ENCODE results near the gene PRXL2B. TPM values are rescaled to one million over a fixed set of nuclear protein-coding genes. Genes with fewer than 3 reads are reported as not detected.

PRXL2B gene
- total and polyA plus RNA-seq, 2 experiments from 2014 or later = 25.5 to 44.0 TPM

DNA sequence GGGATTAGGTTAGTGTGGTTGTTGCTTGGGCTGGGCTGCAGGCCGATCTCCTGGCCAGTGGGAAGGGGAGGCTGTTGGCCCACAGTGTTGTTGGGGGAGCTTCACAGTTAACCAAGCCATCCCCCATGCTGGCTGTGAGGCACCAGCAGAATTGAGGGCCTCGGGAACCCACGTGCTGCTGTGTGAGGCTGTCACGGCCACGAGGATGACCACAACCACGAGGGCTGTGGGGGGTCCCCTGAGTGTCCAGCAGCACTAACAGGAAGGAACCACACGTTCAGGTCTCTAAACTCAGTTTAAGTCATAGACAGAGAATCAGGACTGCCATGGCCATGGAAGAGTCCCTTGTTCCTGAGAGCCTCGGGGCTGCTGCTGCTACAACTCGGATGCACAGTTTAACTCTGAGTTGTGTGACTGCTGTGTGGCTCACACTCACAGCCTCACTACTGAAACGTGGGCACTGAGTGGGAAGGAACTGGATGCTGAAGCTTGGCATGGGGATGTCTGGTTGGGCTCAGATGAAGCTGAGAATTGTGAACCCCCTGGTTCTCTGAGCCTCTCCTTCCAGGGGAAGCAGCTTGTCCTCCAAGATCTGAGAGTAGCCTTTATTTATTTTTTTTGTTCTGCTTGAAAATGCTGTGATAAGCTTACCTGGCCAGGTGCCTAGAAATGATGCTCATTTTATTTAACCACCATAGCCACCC lies 51.0 kb downstream of the PRXL2B start (continued):
- TF ChIP-seq, protein P1, sequence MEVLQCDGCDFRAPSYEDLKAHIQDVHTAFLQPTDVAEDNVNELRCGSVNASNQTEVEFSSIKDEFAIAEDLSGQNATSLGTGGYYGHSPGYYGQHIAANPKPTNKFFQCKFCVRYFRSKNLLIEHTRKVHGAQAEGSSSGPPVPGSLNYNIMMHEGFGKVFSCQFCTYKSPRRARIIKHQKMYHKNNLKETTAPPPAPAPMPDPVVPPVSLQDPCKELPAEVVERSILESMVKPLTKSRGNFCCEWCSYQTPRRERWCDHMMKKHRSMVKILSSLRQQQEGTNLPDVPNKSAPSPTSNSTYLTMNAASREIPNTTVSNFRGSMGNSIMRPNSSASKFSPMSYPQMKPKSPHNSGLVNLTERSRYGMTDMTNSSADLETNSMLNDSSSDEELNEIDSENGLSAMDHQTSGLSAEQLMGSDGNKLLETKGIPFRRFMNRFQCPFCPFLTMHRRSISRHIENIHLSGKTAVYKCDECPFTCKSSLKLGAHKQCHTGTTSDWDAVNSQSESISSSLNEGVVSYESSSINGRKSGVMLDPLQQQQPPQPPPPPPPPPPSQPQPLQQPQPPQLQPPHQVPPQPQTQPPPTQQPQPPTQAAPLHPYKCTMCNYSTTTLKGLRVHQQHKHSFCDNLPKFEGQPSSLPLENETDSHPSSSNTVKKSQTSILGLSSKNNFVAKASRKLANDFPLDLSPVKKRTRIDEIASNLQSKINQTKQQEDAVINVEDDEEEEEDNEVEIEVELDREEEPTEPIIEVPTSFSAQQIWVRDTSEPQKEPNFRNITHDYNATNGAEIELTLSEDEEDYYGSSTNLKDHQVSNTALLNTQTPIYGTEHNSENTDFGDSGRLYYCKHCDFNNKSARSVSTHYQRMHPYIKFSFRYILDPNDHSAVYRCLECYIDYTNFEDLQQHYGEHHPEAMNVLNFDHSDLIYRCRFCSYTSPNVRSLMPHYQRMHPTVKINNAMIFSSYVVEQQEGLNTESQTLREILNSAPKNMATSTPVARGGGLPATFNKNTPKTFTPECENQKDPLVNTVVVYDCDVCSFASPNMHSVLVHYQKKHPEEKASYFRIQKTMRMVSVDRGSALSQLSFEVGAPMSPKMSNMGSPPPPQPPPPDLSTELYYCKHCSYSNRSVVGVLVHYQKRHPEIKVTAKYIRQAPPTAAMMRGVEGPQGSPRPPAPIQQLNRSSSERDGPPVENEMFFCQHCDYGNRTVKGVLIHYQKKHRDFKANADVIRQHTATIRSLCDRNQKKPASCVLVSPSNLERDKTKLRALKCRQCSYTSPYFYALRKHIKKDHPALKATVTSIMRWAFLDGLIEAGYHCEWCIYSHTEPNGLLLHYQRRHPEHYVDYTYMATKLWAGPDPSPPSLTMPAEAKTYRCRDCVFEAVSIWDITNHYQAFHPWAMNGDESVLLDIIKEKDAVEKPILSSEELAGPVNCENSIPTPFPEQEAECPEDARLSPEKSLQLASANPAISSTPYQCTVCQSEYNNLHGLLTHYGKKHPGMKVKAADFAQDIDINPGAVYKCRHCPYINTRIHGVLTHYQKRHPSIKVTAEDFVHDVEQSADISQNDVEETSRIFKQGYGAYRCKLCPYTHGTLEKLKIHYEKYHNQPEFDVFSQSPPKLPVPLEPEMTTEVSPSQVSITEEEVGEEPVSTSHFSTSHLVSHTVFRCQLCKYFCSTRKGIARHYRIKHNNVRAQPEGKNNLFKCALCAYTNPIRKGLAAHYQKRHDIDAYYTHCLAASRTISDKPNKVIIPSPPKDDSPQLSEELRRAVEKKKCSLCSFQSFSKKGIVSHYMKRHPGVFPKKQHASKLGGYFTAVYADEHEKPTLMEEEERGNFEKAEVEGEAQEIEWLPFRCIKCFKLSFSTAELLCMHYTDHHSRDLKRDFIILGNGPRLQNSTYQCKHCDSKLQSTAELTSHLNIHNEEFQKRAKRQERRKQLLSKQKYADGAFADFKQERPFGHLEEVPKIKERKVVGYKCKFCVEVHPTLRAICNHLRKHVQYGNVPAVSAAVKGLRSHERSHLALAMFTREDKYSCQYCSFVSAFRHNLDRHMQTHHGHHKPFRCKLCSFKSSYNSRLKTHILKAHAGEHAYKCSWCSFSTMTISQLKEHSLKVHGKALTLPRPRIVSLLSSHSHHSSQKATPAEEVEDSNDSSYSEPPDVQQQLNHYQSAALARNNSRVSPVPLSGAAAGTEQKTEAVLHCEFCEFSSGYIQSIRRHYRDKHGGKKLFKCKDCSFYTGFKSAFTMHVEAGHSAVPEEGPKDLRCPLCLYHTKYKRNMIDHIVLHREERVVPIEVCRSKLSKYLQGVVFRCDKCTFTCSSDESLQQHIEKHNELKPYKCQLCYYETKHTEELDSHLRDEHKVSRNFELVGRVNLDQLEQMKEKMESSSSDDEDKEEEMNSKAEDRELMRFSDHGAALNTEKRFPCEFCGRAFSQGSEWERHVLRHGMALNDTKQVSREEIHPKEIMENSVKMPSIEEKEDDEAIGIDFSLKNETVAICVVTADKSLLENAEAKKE (CRISPR knock-in tag; IDR thresholded peaks at IDR 0.05) = no peak
- TF ChIP-seq, protein P2, sequence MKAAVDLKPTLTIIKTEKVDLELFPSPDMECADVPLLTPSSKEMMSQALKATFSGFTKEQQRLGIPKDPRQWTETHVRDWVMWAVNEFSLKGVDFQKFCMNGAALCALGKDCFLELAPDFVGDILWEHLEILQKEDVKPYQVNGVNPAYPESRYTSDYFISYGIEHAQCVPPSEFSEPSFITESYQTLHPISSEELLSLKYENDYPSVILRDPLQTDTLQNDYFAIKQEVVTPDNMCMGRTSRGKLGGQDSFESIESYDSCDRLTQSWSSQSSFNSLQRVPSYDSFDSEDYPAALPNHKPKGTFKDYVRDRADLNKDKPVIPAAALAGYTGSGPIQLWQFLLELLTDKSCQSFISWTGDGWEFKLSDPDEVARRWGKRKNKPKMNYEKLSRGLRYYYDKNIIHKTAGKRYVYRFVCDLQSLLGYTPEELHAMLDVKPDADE (IDR thresholded peaks at IDR 0.05) = no peak
- TF ChIP-seq NANOG (IDR thresholded peaks at IDR 0.05; ENCODE audit: borderline replicate concordance) (no peak), STAT1 (IDR thresholded peaks at IDR 0.05; ENCODE audit: unreplicated experiment) (no peak)

DNA sequence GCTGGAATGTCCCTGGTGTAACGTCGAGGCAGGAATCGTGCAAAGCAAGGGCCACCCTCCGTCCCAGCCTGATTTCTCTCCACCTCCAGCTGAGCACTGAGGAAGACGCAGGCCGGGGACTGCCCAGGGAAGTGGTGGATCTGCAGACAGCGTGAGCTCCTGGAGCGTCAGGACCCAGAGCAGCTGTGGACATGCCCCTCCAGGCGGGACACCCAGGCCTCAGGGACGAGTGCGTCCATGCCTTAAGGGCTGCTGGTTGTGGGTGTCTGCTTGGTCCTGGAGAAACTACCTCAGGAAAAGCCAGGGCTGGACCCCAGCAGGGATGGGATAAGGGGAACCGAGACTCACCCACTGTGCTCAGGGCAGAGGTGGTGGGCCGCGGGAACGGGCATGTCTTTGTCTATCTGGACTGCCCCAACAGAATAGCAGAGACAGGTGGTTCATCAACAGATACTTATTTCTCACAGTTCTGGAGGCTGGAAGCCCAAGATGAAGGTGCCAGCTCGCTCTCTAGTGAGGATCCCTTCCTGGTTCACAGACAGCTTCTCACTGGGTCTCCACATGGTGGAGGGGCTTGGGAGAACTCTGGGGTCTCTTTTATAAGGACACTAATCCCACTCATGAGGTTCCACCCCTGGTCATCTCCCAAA lies 52.0 kb downstream of the PRXL2B start:
- Mint-ChIP-seq H3K27ac (no peak overlapping the region), H3K4me3 (no peak overlapping the region), H3K4me1 (peaks cover 2% of the 10 kb centered on the region; the same call in 2 of the 3 replicates), H3K9me3 (peaks cover 32% of the 10 kb centered on the region), H3K27me3 (ENCODE audit: insufficient read depth, low read depth, poor library complexity) (peaks cover 27% of the 10 kb centered on the region), H3K36me3 (ENCODE audit: low read depth) (peaks cover 17% of the 10 kb centered on the region)
- no peaks in the 10 kb centered on the region; the same call in 1 of the 2 replicates for H3K4me1 ChIP-seq (ENCODE audit: insufficient read depth)
- H3F3A ChIP-seq (replicated peaks; ENCODE audit: low read depth) = no peaks in the 10 kb centered on the region
- H3K36me3 ChIP-seq (ENCODE audit: insufficient read depth) = no peaks in the 10 kb centered on the region
- no peaks in the 10 kb centered on the region for H3K9me2 ChIP-seq (ENCODE audit: insufficient read depth)
- H3K4me2 ChIP-seq = no peak overlapping the region
- ATAC-seq = no peak
- DNase-seq (ENCODE audit: low spot score) = no peak
- H3K27me3 ChIP-seq (ENCODE audit: insufficient read depth) = peaks cover 22% of the 10 kb centered on the region
- no peaks in the 10 kb centered on the region for H3K79me2 ChIP-seq (replicated peaks; ENCODE audit: insufficient read depth)
- no peak overlapping the region for H2AFZ ChIP-seq
- no peak overlapping the region for H3K4me3 ChIP-seq
- H4K20me1 ChIP-seq (replicated peaks; ENCODE audit: insufficient read depth) = 0 out of 2 replicates have a peak, but pooled peaks cover 2% of the 10 kb centered on the region
- no peak overlapping the region for H3K27ac ChIP-seq (ENCODE audit: low read depth)
- TF ChIP-seq POLR2AphosphoS5 (IDR thresholded peaks at IDR 0.05; ENCODE audit: low read depth) = peak; percentile 10; the same call in 1 of the 2 replicates
- TF ChIP-seq NANOG (IDR thresholded peaks at IDR 0.05; ENCODE audit: borderline replicate concordance) = no peak
- no peak for TF ChIP-seq JUNB (IDR thresholded peaks at IDR 0.05; ENCODE audit: unreplicated experiment)
- TF ChIP-seq, protein P1 (CRISPR knock-in tag; IDR thresholded peaks at IDR 0.05) = no peak
- no peak for TF ChIP-seq EZH2phosphoT487 (IDR thresholded peaks at IDR 0.05; ENCODE audit: unreplicated experiment)
